SK-N-SH (cell line): Measurements from ENCODE around the gene TPST2. TPM values are rescaled to one million over a fixed set of nuclear protein-coding genes. Genes with fewer than 3 reads are reported as not detected.

Source experiments
- CTCF ChIA-PET: fragments of 300-600, 350-600 bp; formaldehyde crosslinking; extraction: SDS; loops from one replicate; lab custom pipeline; 2021; lab: Yijun Ruan, JAX
- POLR2A ChIA-PET: fragments of 350-600 bp; sonication (Branson Sonifier 250); formaldehyde crosslinking; extraction: SDS; loops from one replicate; lab custom pipeline; 2020; ENCODE audit warnings: antibody characterized with exemption, inconsistent platforms; lab: Yijun Ruan, JAX
- DNase-seq: peaks from one replicate; pipeline ENCODE4 v3.0.0; 2012
- H2AFZ ChIP-seq: fragments of 200-600 bp; sonication (generic); 2 replicates; pipeline ENCODE4 v1.8.1; 2016; ENCODE audit warnings: antibody characterized with exemption, mild to moderate bottlenecking, low read depth
- H3F3A ChIP-seq: fragments of 200-600 bp; sonication (generic); replicated peaks from 2 replicates; pipeline ENCODE3; 2016; ENCODE audit warnings: antibody characterized with exemption, mild to moderate bottlenecking; ENCODE audit not compliant: insufficient read depth
- H3K27ac ChIP-seq, 2 experiments: fragments of 200-500 bp in 1 of 2; fragments of 200-600 bp in 1 of 2; sonication (Bioruptor generic) in 1 of 2; sonication (generic), shearing (Covaris generic) in 1 of 2; 2 replicates each; pipeline versions ENCODE4 v1.5.1 to v1.6.1; 2014 to 2016; ENCODE audit warnings: low read depth in 2 of 2, inconsistent platforms in 1 of 2, low read length in 1 of 2, mild to moderate bottlenecking in 1 of 2, mixed read lengths in 1 of 2
- H3K27me3 ChIP-seq: fragments of 200-600 bp; sonication (generic), shearing (Covaris generic); 2 replicates; pipeline ENCODE4 v1.6.1; 2016; ENCODE audit warnings: mixed run types; ENCODE audit not compliant: insufficient read depth
- H3K36me3 ChIP-seq, 2 experiments: fragments of 200-500 bp in 1 of 2; fragments of 200-600 bp in 1 of 2; sonication (Bioruptor generic) in 1 of 2; sonication (generic) in 1 of 2; replicated peaks in 1 of 2; 2 replicates each; pipeline versions ENCODE3 to v1.5.1; 2014 to 2016; ENCODE audit warnings: low read length in 1 of 2, mild to moderate bottlenecking in 1 of 2; ENCODE audit not compliant: insufficient read depth in 2 of 2, control insufficient read depth in 1 of 2
- H3K4me1 ChIP-seq, 2 experiments: fragments of 200-500 bp in 1 of 2; fragments of 200-600 bp in 1 of 2; sonication (Bioruptor generic) in 1 of 2; sonication (generic), shearing (Covaris generic) in 1 of 2; 2 replicates each; pipeline versions ENCODE4 v1.5.1 to v1.6.1; 2014 to 2016; ENCODE audit warnings: low read depth in 1 of 2, low read length in 1 of 2, mixed run types in 1 of 2; ENCODE audit not compliant: insufficient read depth in 2 of 2, control insufficient read depth in 1 of 2
- H3K4me2 ChIP-seq: fragments of 200-600 bp; sonication (generic), shearing (Covaris generic); 2 replicates; pipeline ENCODE4 v1.6.1; 2017; ENCODE audit warnings: mixed run types
- H3K4me3 ChIP-seq, 2 experiments: fragments of 200-500 bp in 1 of 2; fragments of 200-600 bp in 1 of 2; sonication (Bioruptor generic) in 1 of 2; sonication (generic), shearing (Covaris generic) in 1 of 2; 2 replicates each; pipeline versions ENCODE4 v1.5.1 to v1.8.1; 2014 to 2016; ENCODE audit warnings: low read depth in 2 of 2, inconsistent platforms in 1 of 2, low read length in 1 of 2, mild to moderate bottlenecking in 1 of 2, mixed read lengths in 1 of 2, moderate library complexity in 1 of 2
- H3K79me2 ChIP-seq: fragments of 200-600 bp; sonication (generic); 2 replicates; pipeline ENCODE4 v1.8.1; 2017; ENCODE audit warnings: mild to moderate bottlenecking; ENCODE audit not compliant: insufficient read depth
- H3K9ac ChIP-seq: fragments of 200-600 bp; sonication (generic); 2 replicates; pipeline ENCODE4 v1.6.1; 2017; ENCODE audit warnings: mixed run types
- H3K9me2 ChIP-seq: fragments of 200-600 bp; sonication (generic); 2 replicates; pipeline ENCODE4 v1.6.1; 2017; ENCODE audit warnings: mixed run types
- H3K9me3 ChIP-seq: fragments of 200-600 bp; sonication (generic); 2 replicates; pipeline ENCODE4 v1.6.1; 2017; ENCODE audit warnings: mixed run types, mild to moderate bottlenecking, moderate library complexity
- H4K20me1 ChIP-seq: fragments of 200-600 bp; sonication (generic); 2 replicates; pipeline ENCODE4 v1.6.1; 2017; ENCODE audit warnings: mild to moderate bottlenecking, mixed run types; ENCODE audit not compliant: insufficient read depth
- FOSL2 ChIP-seq: IDR thresholded peaks from 2 replicates; pipeline ENCODE4 v1.4.0; 2012; ENCODE audit warnings: low read depth, mild to moderate bottlenecking, moderate library complexity, borderline replicate concordance
- FOXJ3 ChIP-seq: sonication (generic); formaldehyde crosslinking; IDR thresholded peaks from 2 replicates; pipeline ENCODE4 v1.5.1; 2020; ENCODE audit warnings: mild to moderate bottlenecking, missing genetic modification reagents
- IRF3 ChIP-seq: fragments of 150-350 bp; IDR thresholded peaks from 2 replicates; pipeline ENCODE4 v1.6.1; 2016; ENCODE audit warnings: mild to moderate bottlenecking, low read depth, low read length
- MEF2A ChIP-seq: IDR thresholded peaks from 2 replicates; pipeline ENCODE4 v1.4.0; 2012; ENCODE audit warnings: low read depth, borderline replicate concordance
- MXI1 ChIP-seq: IDR thresholded peaks from 2 replicates; pipeline ENCODE4 v1.6.1; 2012; ENCODE audit warnings: mild to moderate bottlenecking, low read depth, low read length, improper control_type of control experiment
- REST ChIP-seq: IDR thresholded peaks from 2 replicates; pipeline ENCODE4 v1.6.1; 2012; ENCODE audit warnings: mild to moderate bottlenecking, low read depth, low read length, moderate library complexity
- RFX5 ChIP-seq: IDR thresholded peaks from 2 replicates; pipeline ENCODE4 v1.6.1; 2012; ENCODE audit warnings: mild to moderate bottlenecking, improper control_type of control experiment, low read length
- RXRA ChIP-seq: IDR thresholded peaks from 2 replicates; pipeline ENCODE4 v1.4.0; 2012; ENCODE audit warnings: low read depth, mild to moderate bottlenecking, borderline replicate concordance
- SMC3 ChIP-seq: IDR thresholded peaks from 2 replicates; pipeline ENCODE4 v1.6.1; 2012; ENCODE audit warnings: low read depth, low read length, improper control_type of control experiment
- USF2 ChIP-seq: fragments of 150-350 bp; IDR thresholded peaks from 2 replicates; pipeline ENCODE4 v1.6.1; 2017; ENCODE audit warnings: antibody characterized with exemption, low read length, low read depth, borderline replicate concordance
- YY1 ChIP-seq: IDR thresholded peaks from 2 replicates; pipeline ENCODE4 v1.4.0; 2012; ENCODE audit warnings: low read depth, mild to moderate bottlenecking
- ZBTB33 ChIP-seq: IDR thresholded peaks from 2 replicates; pipeline ENCODE4 v1.4.0; 2012; ENCODE audit warnings: low read depth, borderline replicate concordance
- WGBS: methylation state at CpG from one replicate; pipeline ENCODE4 v1.1.6; 2017; ENCODE audit warnings: low lambda C conversion rate; 5-methylcytosine and 5-hydroxymethylcytosine counted together
- polyA plus RNA-seq, 3 experiments: library from polyadenylated mRNA; depleted of rRNA; stranded (reverse); fragments of >200 nt; gene quantifications; 2 replicates each; pipeline ENCODE4 v1.2.3, GENCODE V29; 2012

Gene TPST2
- polyA plus RNA-seq, 1 of the 3 experiments (the other 2 are of a cell fraction): 58.4 TPM

GRCh38 chr22:26544489-26544888 lies 45.4 kb downstream of the TPST2 start:
- Histone ChIP-seq H3K4me1 (no peaks in the 10 kb centered on the region; a peak in 1 of 4 replicates), H3K79me2 (peaks cover 25% of the 10 kb centered on the region; the same call in 1 of the 2 replicates), H3F3A (no peaks in the 10 kb centered on the region), H3K9me3 (no peaks in the 10 kb centered on the region), H3K9me2 (no peaks in the 10 kb centered on the region), H3K9ac (no peak overlapping the region), H3K27me3 (no peaks in the 10 kb centered on the region), H3K4me3 (no peak overlapping the region), H3K4me2 (no peak overlapping the region), H4K20me1 (no peaks in the 10 kb centered on the region), H3K27ac (no peak overlapping the region), H3K36me3 (peaks cover 0 to 5% of the 10 kb centered on the region in 2 experiments), H2AFZ (no peak overlapping the region)
- ChIA-PET CTCF (interaction anchor here (0.6 kb wide), 1 partner anchor 174 kb away, joined by 3 read pairs; no protein-coding TSS in a partner anchor), POLR2A (no interaction called here)
- no peak for DNase-seq
- TF ChIP-seq RXRA (no peak), FOXJ3 (CRISPR knock-in tag) (no peak), MEF2A (no peak)
- WGBS: no CpG with 5 or more reads among the region's 1 CpG

- ChIA-PET CTCF (no interaction called here), POLR2A (no interaction called here)
- Histone ChIP-seq H3K79me2 (peaks cover 14% of the 10 kb centered on the region; the same call in 1 of the 2 replicates), H3K9me3 (no peaks in the 10 kb centered on the region), H3K4me1 (no peaks in the 10 kb centered on the region; a peak in 1 of 4 replicates), H3F3A (no peaks in the 10 kb centered on the region), H4K20me1 (no peaks in the 10 kb centered on the region), H2AFZ (no peak overlapping the region), H3K27me3 (no peaks in the 10 kb centered on the region), H3K4me2 (no peak overlapping the region), H3K27ac (no peak overlapping the region)
- DNase-seq: no peak
- 73% methylated on average over 3 of the region's 3 CpGs for WGBS
- TF ChIP-seq USF2 (no peak), RXRA (no peak), ZBTB33 (no peak), IRF3 (no peak), RFX5 (no peak), REST (no peak), MXI1 (no peak), FOSL2 (no peak), SMC3 (no peak), YY1 (no peak)
- TF ChIP-seq, all 33 proteins: peak for 0
- H3K9ac ChIP-seq: no peak overlapping the region
- no peaks in the 10 kb centered on the region for H3K9me2 ChIP-seq
- H3K4me3 ChIP-seq: no peak overlapping the region
- peaks cover 0 to 5% of the 10 kb centered on the region in 2 experiments for H3K36me3 ChIP-seq
These were observed 47.1 kb downstream of the TPST2 start for GRCh38 chr22:26542831-26543230.
